MG63 (cell line): Measurements from ENCODE around the gene ATP5IF1. TPM values are rescaled to one million over a fixed set of nuclear protein-coding genes. Genes with fewer than 3 reads are reported as not detected.

ENCODE experiments used
- DNase-seq: peaks from one replicate; pipeline ENCODE4 v3.0.0-alpha.2; 2020
- H3K27me3 ChIP-seq: fragments of 250-450 bp; sonication (Bioruptor Pico); 2 replicates; pipeline ENCODE4 v1.5.1; 2020; ENCODE audit warnings: mild to moderate bottlenecking, moderate library complexity
- H3K36me3 ChIP-seq: fragments of 250-450 bp; sonication (Bioruptor Pico); 2 replicates; pipeline ENCODE4 v1.5.1; 2020; ENCODE audit warnings: mild to moderate bottlenecking, moderate library complexity
- H3K4me3 ChIP-seq: fragments of 250-450 bp; sonication (Bioruptor Pico); 2 replicates; pipeline ENCODE4 v1.5.1; 2020; ENCODE audit warnings: mild to moderate bottlenecking, moderate library complexity
- H3K9me3 ChIP-seq: fragments of 250-450 bp; sonication (Bioruptor Pico); 2 replicates; pipeline ENCODE4 v1.5.1; 2020; ENCODE audit warnings: mild to moderate bottlenecking, moderate library complexity
- total RNA-seq: library from RNA; depleted of rRNA; stranded (reverse); fragments of >200 nt; shearing (Covaris generic); gene quantifications from 2 replicates; pipeline ENCODE4 v1.2.3, GENCODE V29; 2014; ENCODE audit warnings: low replicate concordance

ATP5IF1 gene
- total RNA-seq, 1 experiment from 2014 or later, result 56.3 TPM

GRCh38 chr1:28229089-28229488 lies 6.8 kb upstream of the ATP5IF1 start:
- H3K36me3 ChIP-seq, result peaks cover 44% of the 10 kb centered on the region
- DNase-seq, result no peak
- H3K9me3 ChIP-seq, result no peaks in the 10 kb centered on the region
- H3K4me3 ChIP-seq, result no peak overlapping the region
- no peaks in the 10 kb centered on the region for H3K27me3 ChIP-seq

DNA sequence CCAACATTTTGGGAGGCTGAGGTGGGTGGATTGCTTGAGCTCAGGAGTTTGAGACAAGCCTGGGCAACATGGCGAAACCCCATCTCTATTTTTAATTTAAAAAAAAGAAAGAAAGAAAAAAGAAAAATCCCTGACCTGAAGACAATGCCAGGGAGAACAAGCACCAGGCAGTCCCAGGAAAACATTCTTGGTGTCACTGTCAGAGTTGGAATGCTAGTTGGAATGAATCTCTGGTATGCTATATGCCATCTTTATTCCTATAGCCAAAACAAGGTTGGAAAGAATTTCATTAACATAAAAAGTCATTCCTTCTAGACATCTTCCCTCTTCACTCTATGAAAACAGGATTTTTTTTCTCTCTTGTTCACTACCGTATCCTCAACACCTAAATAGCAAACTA lies 5.9 kb upstream of the ATP5IF1 start:
- Histone ChIP-seq H3K36me3 (peaks cover 37% of the 10 kb centered on the region), H3K27me3 (no peaks in the 10 kb centered on the region), H3K9me3 (no peaks in the 10 kb centered on the region), H3K4me3 (no peak overlapping the region)
- DNase-seq, result no peak

- no peaks in the 10 kb centered on the region for H3K27me3 ChIP-seq
- DNase-seq, result peak; percentile 88
- H3K9me3 ChIP-seq, result no peaks in the 10 kb centered on the region
- peak within 1 kb of the TSS; percentile 79 for H3K4me3 ChIP-seq
- peaks cover 26% of the 10 kb centered on the region for H3K36me3 ChIP-seq
Observed at GRCh38 chr1:28232558-28233263, 3.2 kb upstream of the ATP5IF1 start, which contains the start of gene DNAJC8. DNAJC8 (minus strand) TSS chr1:28233029; CDS start chr1:28232998, 31 bp downstream.

DNA sequence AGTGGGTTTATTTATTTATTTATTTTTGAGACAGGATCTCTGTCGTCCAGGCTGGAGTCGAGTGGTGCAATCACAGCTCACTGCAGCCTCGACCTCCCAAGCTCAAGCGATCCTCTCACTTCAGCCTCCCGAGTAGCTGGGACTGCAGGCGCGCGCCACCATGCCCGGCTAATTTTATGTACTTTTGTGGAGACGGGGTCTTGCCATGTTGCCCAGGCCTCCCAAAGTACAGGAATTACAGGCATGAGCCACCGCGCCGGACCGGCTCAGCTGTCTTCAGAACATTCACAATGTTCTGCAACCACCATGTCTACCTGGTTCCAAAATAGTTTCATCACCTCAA lies 2.7 kb upstream of the ATP5IF1 start:
- DNase-seq, result no peak
- Histone ChIP-seq H3K4me3 (peak overlapping the region; percentile 79), H3K9me3 (no peaks in the 10 kb centered on the region), H3K27me3 (no peaks in the 10 kb centered on the region), H3K36me3 (peaks cover 28% of the 10 kb centered on the region)

DNA sequence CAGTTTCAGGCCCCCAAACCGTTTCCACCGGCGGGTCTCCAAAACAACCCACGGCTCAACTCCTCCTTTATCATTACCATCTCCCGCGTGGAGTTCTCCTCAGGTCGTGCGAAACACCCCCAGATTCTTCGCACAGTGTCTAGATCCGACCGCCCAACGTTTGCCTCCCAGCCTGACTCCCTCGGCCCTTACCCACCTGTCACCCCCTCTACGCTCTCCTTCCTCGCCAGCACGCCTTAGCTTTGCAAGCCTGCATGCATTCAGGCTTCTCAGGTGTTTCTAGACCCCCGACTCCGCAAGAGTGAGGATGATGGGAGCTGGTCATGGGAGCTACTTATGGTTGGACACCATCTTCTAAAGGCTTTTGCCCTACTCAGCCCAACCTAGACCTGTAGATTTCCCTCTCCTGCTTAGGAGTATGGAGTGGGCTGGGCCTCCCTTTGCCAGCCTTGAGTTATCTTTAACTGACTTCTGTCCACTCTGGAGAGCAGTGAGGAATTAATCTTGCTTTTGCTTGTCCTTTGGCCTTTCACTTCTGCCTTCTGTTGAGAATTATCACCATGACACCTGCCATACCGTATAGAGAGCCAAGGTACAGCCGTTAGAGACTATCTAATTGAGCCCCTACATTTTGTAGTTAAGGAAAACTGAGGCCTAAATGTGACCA lies 865 bp downstream of the ATP5IF1 start:
- no peaks in the 10 kb centered on the region for H3K9me3 ChIP-seq
- H3K27me3 ChIP-seq, result no peaks in the 10 kb centered on the region
- no peak for DNase-seq
- H3K36me3 ChIP-seq, result peaks cover 9% of the 10 kb centered on the region
- H3K4me3 ChIP-seq, result peak overlapping the region; percentile 91

DNA sequence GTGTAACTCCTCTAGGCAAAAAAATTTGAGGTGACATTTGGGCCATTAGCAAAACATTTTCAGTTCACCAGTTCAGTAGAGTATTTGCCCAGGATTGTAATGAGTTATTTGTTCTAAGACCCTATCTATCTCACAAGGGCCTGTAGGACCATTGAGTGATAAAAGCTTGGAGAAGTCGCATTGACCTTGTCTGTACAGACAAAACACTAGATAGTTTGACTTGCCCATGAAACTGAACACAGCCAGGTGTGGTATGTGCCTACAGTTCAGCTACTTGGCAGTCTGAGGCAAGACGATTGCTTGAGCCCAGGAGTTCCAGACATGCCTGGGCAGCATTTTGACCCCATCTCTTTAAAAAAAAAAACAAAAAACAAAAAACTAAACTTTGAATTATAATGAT lies 3.1 kb downstream of the ATP5IF1 start:
- Histone ChIP-seq H3K27me3 (no peaks in the 10 kb centered on the region), H3K9me3 (no peaks in the 10 kb centered on the region), H3K4me3 (no peak overlapping the region), H3K36me3 (peaks cover 9% of the 10 kb centered on the region)
- no peak for DNase-seq

- Histone ChIP-seq H3K27me3 (no peaks in the 10 kb centered on the region), H3K4me3 (no peak overlapping the region), H3K9me3 (no peaks in the 10 kb centered on the region), H3K36me3 (peaks cover 9% of the 10 kb centered on the region)
- DNase-seq, result no peak
Observed at GRCh38 chr1:28240024-28240423, 4.1 kb downstream of the ATP5IF1 start.

DNA sequence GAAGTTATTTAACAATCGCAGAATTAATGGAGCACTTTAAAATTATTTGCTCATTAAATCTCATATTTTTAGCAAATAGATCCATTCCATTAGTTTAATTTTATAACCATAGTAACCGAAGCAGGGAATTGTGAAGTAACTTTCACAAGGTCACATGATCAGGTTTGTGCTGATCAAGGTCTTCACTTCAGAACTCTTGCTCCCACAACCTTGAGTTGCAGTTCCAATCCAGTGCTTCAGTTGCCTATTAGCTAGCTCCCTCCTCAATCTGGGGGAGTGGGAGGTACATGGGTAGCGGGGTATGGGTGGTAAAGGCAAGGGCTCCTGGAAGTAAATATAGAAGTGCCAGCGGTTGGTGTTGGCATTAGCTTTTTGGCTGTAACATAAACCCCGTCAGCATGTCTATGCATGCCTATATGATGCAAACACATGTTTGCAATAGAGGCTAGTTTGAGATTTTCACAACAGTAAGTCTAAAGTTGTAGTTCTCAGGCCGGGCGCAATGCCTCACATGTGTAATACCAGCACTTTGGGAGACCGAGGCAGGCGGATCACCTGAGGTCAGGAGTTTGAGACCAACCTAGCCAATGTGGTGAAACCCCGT lies 5.8 kb downstream of the ATP5IF1 start:
- DNase-seq, result no peak
- no peaks in the 10 kb centered on the region for H3K9me3 ChIP-seq
- no peak overlapping the region for H3K4me3 ChIP-seq
- peaks cover 9% of the 10 kb centered on the region for H3K36me3 ChIP-seq
- no peaks in the 10 kb centered on the region for H3K27me3 ChIP-seq

DNA sequence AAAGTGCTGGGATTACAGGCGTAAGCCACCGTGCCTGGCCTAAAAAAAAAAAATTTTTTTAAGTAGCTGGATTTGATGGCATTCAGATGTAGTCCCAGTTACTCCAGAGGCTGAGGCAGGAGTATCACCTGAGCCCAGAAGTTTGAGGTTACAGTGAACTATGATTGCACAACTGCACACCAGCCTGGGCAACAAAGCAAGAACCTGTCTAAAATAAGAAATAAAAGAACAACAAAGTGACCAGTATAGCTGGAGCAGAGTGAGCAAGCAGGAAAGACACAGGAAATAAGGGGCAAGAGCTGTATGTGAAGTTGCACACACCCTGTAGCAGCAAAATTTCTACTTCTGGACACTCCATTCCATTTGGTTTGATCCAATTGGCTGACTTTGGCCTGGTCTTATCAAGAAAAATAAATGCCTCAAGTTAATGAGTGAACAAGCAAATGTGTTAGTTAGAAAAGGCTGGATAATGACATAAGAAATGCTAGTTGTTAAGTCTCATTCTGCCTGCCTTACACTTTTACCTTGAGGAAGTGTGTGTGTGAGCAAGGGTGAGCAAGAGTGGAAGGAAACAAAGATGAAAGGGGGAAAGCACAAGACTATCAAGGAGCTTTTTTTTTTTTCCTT lies 7.9 kb downstream of the ATP5IF1 start:
- H3K9me3 ChIP-seq, result no peaks in the 10 kb centered on the region
- DNase-seq, result no peak
- no peaks in the 10 kb centered on the region for H3K27me3 ChIP-seq
- H3K36me3 ChIP-seq, result no peaks in the 10 kb centered on the region; the same call in 1 of the 2 replicates
- H3K4me3 ChIP-seq, result no peak overlapping the region

DNA sequence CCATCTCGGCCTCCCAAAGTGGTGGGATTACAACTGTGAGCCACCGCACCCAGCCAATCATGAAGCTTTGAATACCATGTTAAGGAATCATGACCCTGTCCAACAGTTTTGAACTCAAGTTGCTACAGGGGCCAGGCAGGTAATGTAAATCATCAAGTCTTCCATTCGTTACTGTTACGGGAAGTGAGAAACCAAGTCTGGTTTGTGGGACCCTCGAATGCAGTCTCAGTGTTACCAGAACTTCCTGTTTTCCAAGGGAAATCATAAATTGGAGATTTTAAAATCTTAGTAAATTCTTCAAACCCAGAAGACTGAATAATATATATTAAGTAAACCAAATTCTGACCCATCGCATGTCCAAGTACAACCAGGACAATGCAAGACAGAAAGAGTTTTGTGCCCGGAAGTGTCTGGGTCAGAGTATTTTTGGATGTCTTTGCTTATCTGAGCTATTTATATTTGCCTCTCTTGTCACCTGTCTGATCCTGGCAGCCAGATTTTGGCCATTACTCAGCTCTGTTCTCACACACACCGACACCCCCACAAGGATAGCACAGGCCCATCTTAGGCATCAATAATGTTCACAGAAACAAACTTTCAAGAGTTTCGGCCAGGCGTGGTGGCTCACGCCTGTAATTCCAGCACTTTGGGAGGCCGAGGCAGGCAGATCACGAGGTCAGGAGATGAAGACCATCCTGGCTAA lies 8.8 kb downstream of the ATP5IF1 start:
- no peak for DNase-seq
- no peaks in the 10 kb centered on the region for H3K27me3 ChIP-seq
- no peak overlapping the region for H3K4me3 ChIP-seq
- H3K9me3 ChIP-seq, result no peaks in the 10 kb centered on the region
- H3K36me3 ChIP-seq, result no peaks in the 10 kb centered on the region

GRCh38 chr1:28246427-28246832 lies 10.5 kb downstream of the ATP5IF1 start:
- Histone ChIP-seq H3K4me3 (peak overlapping the region; percentile 41), H3K27me3 (no peaks in the 10 kb centered on the region), H3K9me3 (no peaks in the 10 kb centered on the region), H3K36me3 (no peaks in the 10 kb centered on the region)
- no peak for DNase-seq

GRCh38 chr1:28247612-28248272 lies 11.8 kb downstream of the ATP5IF1 start:
- no peaks in the 10 kb centered on the region for H3K9me3 ChIP-seq
- no peak for DNase-seq
- H3K36me3 ChIP-seq, result no peaks in the 10 kb centered on the region
- H3K4me3 ChIP-seq, result peak overlapping the region; percentile 20
- no peaks in the 10 kb centered on the region for H3K27me3 ChIP-seq

GRCh38 chr1:28248273-28249012 lies 12.5 kb downstream of the ATP5IF1 start:
- Histone ChIP-seq H3K27me3 (no peaks in the 10 kb centered on the region), H3K36me3 (no peaks in the 10 kb centered on the region), H3K4me3 (peak overlapping the region; percentile 13), H3K9me3 (no peaks in the 10 kb centered on the region)
- DNase-seq, result peak; percentile 69

DNA sequence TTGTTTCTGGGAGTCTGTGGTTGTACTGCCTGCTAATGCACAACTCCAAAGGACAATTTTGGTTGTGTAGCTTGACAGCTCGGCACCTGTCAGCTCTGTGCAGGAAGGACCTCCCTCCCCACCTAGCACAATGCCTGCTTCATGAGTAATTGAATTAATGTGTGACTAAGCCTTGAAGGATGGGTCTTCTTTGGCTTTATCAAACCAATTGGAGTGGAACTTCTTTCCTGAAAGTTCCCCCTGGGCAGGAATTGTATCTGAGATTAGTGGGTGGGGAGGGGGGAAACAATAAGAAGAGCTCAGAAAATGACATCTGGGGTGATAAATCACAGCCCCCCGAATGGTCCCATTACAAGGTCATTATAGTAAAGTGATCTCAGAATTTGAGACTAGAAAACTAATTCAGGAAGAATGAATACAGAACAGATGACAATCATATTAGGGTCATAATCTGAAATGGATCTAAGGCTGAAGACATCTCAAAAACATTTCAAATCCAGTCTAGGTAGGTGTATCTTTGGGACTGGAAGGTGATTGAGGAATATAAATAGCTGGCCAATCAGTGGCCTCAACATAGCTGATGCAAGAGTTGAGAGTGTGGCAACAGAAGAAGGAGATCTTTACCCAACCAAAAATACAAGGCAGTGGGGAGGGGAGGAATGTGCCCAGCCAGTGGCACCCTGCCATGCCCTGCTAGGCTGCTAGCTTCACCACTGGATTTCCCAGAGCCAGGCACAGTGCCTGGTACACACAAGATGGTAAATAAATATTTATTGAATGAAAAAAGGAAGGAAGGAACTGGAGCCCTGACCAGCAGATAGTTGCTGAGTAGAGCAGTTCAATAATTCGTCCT lies 13.3 kb downstream of the ATP5IF1 start:
- peak overlapping the region; percentile 13; the same call in 1 of the 2 replicates for H3K4me3 ChIP-seq
- H3K36me3 ChIP-seq, result no peaks in the 10 kb centered on the region
- no peaks in the 10 kb centered on the region for H3K9me3 ChIP-seq
- peak; percentile 82 for DNase-seq
- no peaks in the 10 kb centered on the region for H3K27me3 ChIP-seq

DNA sequence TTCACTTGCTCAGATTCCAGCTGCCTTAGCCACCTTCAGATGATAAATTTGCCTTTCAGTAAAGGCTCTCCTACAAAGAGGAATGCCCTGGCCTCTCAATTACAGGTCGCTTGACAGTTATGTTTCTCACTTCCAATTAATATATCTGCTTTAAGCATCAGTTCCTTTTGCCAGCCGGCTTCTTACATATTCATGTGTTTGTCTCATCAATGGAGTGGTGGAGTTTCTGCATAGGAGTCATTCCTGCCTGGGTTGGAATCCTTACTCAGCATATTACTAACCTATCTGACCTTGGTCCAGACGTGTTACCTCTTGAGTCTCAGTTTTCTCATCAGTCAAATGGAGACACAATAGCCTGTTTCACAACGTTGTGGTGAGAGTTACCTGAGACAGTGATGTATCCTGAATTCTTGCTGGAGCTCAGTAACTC lies 14.0 kb downstream of the ATP5IF1 start:
- Histone ChIP-seq H3K27me3 (no peaks in the 10 kb centered on the region), H3K9me3 (no peaks in the 10 kb centered on the region), H3K36me3 (no peaks in the 10 kb centered on the region), H3K4me3 (no peak overlapping the region)
- no peak for DNase-seq
